HL-60 (cell line): ENCODE results near the gene CSNK1D.

Source experiments
- GABPA ChIP-seq: IDR thresholded peaks from 2 replicates; pipeline ENCODE4 v1.6.1; 2012; ENCODE audit warnings: low read depth
- POLR2AphosphoS5 ChIP-seq: IDR thresholded peaks from 2 replicates; pipeline ENCODE4 v1.6.1; 2012; ENCODE audit warnings: low read depth
- SPI1 ChIP-seq: IDR thresholded peaks from 2 replicates; pipeline ENCODE4 v1.6.1; 2012; ENCODE audit warnings: low read depth, mild to moderate bottlenecking, borderline replicate concordance
- TF ChIP-seq, protein P1 (sequence below): IDR thresholded peaks from one replicate; pipeline ENCODE4 v1.5.1; 2011; ENCODE audit warnings: low read length, control low read depth, inconsistent platforms; ENCODE audit not compliant: insufficient read depth
- TF ChIP-seq, protein P2 (sequence below): IDR thresholded peaks from 2 replicates; pipeline ENCODE4 v1.6.1; 2012; ENCODE audit warnings: low read depth; ENCODE audit not compliant: insufficient replicate concordance

DNA sequence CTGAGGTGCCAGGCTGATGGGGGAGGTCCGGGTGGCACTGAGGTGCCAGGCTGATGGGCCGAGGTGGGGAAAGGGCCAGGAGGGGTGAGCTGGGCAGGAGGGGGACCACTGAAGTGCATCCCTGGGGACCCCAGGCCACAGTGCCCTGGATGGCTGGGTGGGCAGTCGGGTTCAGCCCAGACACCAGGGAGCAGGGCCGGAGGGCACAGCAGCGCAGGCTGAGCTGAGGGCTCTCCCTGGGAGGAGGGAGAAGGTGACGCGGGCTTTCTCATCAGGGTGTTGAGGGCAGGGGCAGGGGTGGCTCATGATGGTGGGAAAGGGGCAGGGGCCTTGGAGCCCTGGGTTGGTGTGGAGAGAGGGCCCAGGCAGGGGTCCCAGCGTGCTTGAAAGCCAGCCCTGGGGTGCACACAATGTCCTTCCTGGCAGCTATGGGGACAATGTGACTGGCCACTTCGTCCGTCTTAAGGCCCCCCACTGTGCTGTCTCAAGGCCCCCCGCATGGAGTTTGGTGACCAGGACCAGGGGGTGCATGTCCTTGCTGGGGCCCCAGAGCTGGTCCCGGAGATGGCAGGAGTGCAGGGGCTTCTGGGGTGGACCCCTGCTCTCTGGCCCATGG lies 27.9 kb upstream of the CSNK1D start:
- TF ChIP-seq, protein P1, sequence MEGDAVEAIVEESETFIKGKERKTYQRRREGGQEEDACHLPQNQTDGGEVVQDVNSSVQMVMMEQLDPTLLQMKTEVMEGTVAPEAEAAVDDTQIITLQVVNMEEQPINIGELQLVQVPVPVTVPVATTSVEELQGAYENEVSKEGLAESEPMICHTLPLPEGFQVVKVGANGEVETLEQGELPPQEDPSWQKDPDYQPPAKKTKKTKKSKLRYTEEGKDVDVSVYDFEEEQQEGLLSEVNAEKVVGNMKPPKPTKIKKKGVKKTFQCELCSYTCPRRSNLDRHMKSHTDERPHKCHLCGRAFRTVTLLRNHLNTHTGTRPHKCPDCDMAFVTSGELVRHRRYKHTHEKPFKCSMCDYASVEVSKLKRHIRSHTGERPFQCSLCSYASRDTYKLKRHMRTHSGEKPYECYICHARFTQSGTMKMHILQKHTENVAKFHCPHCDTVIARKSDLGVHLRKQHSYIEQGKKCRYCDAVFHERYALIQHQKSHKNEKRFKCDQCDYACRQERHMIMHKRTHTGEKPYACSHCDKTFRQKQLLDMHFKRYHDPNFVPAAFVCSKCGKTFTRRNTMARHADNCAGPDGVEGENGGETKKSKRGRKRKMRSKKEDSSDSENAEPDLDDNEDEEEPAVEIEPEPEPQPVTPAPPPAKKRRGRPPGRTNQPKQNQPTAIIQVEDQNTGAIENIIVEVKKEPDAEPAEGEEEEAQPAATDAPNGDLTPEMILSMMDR = no peak
- TF ChIP-seq SPI1 (no peak), POLR2AphosphoS5 (no peak), GABPA (no peak)
- TF ChIP-seq, protein P2, sequence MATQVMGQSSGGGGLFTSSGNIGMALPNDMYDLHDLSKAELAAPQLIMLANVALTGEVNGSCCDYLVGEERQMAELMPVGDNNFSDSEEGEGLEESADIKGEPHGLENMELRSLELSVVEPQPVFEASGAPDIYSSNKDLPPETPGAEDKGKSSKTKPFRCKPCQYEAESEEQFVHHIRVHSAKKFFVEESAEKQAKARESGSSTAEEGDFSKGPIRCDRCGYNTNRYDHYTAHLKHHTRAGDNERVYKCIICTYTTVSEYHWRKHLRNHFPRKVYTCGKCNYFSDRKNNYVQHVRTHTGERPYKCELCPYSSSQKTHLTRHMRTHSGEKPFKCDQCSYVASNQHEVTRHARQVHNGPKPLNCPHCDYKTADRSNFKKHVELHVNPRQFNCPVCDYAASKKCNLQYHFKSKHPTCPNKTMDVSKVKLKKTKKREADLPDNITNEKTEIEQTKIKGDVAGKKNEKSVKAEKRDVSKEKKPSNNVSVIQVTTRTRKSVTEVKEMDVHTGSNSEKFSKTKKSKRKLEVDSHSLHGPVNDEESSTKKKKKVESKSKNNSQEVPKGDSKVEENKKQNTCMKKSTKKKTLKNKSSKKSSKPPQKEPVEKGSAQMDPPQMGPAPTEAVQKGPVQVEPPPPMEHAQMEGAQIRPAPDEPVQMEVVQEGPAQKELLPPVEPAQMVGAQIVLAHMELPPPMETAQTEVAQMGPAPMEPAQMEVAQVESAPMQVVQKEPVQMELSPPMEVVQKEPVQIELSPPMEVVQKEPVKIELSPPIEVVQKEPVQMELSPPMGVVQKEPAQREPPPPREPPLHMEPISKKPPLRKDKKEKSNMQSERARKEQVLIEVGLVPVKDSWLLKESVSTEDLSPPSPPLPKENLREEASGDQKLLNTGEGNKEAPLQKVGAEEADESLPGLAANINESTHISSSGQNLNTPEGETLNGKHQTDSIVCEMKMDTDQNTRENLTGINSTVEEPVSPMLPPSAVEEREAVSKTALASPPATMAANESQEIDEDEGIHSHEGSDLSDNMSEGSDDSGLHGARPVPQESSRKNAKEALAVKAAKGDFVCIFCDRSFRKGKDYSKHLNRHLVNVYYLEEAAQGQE = no peak
